Suppressor macrophage (primary cell): ENCODE measurements around the gene ABCA13.
A peak's percentile ranks its signal among the peaks of the same experiment; 100 is the strongest.

Experiments
- DNase-seq, 4 experiments: peaks; one replicate each; pipeline ENCODE4 v3.0.0-alpha.2; 2020 to 2022

The ABCA13 gene

DNA sequence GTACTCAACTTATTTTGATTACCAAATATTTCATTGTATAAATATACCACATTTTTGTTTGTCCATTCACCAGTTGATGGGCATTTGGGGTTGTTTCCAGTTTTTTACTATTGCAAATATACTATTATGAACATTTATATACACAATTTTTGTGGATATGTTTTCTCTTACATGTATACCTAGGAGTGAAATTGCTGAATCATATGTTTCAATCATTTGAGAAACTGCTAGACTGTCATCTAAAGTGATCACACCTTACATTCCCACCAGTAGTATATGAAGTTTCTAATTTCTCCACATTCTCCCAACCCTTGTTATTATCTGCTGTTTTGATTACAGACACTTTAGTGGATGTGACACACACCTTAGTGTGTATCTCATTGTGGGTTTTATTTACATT, 257.9 kb downstream of the ABCA13 start:
- no peak for DNase-seq

DNA sequence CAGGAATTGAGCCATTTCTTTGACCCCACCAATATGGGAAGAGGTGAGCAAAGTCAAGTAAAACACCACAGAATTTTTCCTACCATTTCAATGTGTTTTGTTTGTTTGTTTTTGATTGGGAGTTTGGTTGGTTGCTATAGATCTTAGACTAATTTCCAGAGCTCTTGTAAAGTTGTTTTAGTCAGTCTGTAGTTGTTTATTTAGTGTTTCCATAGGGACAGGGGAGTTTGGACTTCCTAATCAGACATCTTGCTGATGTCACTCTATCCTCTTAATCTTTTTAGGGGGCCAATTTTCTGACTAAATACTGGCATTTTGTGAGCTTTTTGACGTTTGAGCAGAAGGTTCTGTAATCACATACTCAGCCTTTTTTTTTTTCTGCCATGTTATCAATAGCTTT, 266.9 kb downstream of the ABCA13 start:
- peak in 1 of 4 experiments; percentile 11 for DNase-seq

DNA sequence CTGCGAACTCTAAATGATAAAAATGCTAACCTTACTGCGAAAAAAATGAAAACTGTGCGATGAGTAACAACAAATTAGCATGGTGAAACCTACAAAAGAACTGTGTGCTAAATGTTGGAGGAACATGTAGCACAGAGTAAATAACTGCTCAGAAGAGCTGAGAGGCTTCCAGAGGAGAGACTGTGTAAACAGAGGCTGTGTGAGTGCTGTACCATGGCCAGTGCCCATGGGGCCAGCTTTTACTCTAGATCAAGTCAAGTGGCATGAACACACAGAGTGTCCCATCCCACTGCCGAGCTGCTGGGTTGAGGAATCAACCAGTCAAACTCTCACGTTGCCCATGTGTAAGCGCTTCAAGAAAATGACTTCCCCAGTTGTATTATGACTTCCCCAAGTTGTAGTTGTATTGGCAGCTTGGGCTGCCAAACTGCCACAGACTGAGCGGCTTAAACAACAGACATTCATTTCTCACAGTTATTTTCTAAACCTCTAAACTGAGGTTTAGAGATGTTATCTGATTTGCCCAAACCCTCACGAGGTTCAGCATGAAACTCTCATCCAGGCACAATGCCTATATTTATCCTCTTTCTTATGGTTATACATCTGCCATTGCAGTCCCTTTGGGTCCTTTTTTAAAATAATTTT, 270.7 kb downstream of the ABCA13 start:
- DNase-seq = no peak

DNA sequence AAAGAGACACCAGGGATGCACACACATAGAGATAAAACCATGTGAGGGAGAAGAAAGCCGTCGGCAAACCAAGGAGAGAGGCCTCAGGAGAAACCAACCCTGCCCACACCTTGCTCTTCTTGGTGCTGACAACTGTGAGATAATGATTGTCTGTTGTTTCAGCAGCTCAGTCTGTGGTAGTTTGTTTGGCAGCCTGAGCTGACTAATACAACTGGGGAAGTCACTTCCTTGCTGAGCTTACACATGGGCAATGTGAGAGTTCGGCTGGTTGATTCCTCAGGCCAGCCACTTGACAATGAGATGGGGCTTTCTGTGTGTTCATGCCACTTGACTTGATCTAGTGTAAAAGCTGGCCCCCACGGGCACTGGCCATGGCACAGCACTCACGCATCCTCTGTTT, 271.8 kb downstream of the ABCA13 start:
- DNase-seq = no peak

DNA sequence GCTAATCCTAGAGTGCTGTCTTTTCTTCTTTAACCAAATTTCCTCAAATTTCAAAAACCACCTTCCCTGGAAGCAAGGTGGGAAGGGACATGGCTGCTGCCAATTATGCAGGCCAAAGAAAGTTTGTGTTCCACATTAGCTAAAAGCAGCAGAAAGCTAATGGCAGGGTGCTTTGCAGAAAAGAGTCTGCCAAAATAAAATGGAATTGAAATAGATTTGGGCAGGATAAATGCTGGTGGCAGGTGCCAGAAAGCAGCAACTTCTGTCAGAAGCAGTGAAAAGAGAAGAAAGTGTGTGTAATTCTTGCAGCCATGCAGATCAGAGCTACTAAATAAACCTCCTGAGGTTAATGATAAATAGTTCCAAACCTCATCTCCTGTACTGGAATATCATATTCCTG, 275.5 kb downstream of the ABCA13 start:
- no peak for DNase-seq

DNA sequence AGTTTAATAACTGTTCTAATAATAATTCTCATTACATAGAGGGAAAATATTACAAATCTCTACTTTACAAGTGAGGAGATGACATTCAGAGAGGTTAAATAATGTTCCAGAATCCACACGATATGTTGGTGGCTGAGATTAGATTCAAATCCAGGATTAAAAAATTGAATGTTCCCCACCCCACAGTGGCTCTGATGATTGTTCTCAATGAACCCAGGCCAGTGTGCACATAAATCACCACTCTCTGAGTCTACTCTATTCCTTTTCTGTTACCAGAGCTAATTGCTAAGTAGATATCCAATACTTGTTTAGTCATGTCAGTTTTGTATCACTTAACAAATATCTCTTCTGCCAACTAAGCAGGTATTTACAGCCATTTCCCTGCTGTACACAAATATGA, 281.0 kb downstream of the ABCA13 start:
- DNase-seq = no peak

DNA sequence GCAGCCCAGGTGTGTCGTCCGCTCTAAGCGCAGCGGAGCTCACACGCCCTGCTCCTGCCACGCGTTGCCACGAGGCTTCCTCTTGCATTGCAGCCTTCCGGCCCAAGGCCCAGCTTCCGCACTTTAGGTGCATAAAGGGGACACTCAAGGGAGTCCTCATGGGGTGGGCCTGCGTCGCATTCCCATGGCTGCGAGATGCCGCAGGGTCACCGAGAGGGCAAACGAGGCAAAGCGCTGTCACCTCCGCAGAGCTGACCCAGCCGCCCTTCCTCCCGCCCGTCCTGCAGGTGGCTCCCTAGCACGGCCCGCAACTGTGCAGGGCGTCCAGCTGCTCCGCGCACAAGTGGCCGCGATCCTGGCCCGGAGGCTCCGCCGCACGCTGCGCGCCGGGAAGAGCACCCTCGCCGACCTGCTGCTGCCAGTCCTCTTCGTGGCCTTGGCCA, 283.5 kb downstream of the ABCA13 start:
- no peak for DNase-seq

DNA sequence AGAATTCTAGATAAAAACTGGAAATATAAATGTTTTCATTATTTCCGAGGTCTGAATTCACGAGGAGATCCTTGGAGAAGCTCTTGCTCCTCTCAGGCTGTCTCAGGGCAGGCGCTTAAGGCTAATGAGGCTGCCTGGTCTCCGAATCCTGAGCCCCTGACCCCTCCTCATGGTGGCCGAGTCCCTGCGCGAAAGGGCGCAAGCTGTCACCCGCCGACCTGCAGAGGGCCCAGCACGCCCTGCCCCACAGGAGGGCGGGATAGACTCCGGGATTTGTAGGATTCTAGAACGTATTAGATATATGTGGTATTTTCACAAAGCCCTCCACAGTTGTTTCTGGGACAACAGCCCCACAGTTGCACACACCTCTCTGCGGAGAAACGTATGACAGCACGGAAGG, 284.1 kb downstream of the ABCA13 start:
- no peak for DNase-seq

DNA sequence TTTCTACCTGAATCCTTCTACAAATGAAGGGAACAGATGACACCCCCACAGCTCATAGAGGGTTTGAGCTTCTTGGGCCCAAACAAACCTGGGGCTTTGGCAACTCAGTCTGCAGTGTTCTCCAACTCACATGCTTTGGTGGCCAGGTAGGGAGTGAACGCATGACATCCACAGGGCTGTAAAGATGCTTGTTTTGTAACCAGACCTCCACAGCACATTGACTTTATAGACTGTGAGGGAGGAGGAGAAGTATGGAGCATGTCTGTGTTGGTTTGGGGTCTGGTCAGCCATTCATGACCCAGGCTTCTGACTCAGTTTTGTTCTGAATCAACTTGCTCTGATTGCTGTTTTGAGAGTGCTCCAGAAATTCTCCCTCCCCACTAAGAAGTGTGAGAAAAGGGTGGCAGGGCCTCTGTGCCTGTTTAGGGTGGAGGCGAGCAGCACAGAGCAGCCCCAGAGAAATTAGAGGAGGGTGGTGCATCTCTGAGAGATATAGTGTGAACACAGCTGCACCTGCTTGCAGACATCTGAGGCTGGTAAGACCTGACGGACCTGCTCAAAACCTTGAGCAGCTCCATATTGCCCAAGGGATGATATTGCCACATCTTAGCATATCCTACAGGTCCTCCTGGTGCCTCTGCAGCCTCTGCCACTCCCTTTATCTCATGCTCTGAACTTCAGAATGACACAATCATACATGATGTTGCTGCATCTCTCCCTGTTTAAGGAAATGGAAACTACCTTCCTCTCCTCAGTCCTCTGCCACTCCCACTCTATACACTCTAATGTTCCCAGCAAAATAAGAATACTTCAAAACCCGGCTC, 287.7 kb downstream of the ABCA13 start:
- peak in 3 of 4 experiments; percentile 16 to 30 (median 22) for DNase-seq

DNA sequence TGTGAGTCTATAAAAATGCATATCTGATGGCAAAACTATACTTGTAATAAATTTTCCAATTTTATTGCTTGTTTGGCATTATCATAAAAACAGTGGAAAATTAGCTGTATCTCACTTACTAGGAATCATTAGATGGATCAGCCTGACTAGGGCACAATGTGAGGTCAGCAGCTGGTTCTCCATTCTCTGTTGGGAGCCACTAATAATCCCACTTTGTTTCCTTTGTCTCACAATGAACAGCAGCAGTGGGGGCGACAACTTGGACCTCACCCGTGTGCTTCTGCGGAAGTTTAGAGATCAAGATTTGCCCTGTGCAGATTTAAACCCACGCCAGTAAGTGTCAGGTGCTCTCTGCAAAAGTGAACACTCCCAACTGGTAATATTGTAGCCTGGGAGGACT, 295.5 kb downstream of the ABCA13 start:
- no peak for DNase-seq

DNA sequence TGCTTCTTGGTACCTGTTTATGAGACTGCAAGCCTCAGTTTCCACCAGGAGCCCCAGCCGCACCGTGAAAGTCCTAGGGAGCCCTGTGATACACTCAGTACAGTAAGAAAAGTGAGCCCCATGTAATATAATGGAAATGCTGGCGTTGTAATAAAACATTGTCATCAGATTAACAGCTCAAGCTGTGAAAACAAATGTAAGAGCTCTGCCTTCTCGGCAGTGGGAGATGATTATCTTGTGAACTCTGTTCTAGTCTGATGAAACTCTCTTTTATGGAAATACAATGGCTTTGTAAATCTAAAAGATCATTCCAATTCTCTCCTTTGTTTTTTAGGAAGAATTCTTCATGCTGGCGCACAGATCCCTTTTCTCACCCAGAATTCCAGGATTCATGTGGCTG, 299.9 kb downstream of the ABCA13 start:
- DNase-seq = no peak

DNA sequence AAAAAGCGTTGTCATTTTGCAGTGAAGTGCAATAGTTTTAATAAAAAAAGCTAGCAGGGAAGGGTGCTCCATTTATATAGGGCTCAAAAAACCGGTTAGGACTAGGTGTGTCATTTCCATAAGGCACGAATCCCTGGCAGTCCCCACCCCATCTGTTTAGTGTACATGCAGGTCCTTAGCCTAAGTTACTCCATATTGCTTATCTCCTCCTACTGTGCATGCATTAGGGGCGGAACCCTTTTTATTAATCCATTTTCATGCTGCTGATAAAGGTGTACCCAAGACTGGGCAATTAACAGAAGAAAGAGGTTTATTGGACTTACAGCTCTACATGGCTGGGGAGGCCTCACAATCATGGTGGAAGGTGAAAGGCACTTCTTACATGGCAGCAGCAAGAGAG, 301.4 kb downstream of the ABCA13 start:
- no peak for DNase-seq

DNA sequence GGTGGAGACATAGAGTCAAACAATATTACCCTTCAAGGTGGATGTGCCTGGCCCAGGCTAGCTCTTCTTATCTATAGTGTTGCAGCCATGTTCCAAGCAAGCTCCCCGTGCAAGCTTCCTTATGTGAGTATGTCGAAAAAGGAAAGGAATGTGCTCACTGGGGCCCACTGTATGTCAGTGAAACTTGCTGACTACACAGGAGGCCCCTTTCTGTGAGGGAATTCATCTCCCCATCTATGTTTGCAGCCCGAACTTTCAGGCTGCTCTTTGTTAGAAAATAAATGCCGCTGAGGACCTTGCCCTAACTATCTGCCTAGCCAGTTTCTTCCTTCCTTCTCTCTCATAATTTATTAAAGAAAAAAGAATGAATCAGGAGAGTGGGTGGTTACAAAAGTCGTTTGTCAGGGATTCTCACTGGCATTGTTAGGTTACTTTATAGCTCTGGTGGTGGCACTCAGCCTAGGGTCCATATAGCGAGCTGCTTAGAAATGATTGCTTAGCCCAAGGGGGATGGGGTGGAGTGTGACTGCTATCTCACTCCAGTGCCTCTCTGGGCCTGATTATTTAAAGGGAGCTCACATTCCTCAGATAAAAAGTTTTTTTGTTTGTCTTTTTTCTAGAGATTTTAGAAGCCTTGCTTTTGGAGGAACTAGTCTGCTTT, 302.1 kb downstream of the ABCA13 start:
- DNase-seq = no peak

DNA sequence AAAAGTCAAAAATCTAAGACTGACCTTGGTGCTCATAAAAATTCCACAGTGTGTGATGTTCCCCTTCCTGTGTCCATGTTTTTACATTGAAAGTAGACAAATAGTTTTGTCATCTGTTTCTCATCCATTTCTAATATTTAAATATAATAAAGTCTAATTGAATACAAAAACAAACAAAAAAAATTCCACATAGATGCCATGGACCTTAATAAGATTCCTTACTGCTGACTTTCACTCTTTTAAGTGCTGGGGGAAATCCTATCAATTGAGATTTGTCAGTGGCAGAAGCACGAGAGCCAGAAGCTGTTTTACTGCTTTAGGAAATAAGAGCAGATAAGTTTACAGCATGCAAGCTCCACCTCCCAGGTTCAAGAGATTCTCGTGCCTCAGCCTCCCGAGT, 310.0 kb downstream of the ABCA13 start:
- DNase-seq = no peak

DNA sequence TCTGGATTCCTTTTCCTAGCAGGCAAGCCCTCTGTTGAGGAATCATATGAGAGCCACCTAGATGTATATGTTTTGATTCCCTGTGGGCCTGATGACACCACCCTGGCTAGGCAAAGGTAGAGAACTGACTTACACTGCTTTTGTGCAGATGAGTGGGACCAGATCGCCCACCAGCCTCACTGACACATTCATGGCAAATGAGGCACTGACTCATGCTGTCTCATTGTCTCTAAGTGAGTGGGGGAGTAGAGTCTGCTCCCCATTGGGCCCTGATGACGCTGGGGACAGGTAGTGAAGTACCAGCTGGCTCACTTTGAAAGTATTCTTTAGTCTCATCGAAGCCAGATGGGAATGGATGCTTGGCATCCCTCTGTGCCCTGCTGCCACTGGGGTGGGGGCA, 326.3 kb downstream of the ABCA13 start:
- no peak for DNase-seq

DNA sequence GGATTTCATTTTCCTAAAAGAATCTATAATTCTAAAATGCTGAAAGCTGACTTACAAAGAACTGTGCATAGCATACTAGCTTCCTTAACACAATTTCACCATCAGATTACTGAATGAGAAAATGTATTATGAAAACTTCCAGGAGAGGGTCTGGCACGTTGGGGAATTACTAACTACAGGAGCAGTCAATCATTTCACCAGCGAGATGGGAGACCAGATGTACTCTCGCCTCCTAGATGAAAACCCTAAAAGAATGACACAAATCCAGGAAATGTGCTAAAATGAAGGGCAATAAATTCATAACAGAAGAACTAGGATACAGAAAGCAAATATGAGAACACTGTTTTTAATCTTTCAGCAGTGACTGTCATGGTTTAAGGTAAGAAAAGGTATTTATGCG, 330.8 kb downstream of the ABCA13 start:
- no peak for DNase-seq

DNA sequence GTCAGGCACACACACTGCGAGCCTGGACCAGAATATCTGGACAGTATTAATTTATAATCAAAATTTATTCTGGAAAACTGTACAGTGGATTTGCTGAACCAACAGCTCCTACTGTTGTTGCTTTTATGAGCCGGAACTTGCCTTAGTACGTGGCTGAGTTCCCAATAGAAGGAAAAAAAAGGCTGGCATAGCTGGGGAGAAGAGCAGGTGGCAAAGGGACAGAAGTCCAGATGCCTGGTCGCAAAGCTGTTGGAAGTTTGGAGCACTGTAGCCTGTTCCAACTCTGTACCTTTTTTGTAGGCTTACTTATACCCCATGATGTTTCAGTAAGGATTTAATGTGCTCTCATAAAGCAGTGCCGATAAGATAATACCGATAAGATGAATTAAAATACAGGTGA, 333.8 kb downstream of the ABCA13 start:
- DNase-seq = no peak

DNA sequence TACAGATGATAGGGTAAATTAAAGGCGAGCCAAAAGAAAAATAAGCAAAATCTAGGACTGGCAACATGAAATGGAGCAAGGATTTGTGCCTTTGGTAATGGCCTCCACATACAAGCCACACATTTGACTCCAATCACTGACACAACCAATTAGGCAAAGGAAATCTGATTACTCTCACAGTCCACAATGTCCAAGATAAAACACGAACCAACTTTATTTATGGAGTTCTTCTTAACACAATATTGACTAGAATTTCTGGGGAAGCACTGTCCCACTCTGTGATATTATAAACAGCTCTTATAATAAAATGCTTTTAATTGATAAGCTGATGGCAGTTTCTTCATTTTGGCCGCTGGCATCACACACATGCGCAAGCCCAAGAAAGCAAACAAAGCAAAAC, 334.2 kb downstream of the ABCA13 start:
- no peak for DNase-seq

DNA sequence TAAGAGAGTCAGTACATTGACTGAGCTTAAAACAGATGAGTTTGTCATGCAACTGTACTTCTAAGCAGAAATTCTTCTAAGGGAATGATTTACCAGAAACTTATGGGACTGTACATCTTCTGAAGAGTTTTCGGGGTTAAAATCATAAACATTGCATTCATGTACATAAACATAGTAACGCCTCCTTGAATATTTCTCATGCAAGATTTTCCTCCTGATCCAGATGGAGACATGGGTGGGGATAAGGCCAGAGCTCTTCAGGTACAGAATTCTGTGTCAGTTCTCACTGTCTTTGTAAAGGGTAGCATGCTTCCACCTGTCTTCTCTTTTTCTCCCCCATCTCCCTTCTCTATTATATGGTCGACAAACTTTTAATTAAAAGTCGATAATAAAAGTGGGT, 335.3 kb downstream of the ABCA13 start:
- no peak for DNase-seq

DNA sequence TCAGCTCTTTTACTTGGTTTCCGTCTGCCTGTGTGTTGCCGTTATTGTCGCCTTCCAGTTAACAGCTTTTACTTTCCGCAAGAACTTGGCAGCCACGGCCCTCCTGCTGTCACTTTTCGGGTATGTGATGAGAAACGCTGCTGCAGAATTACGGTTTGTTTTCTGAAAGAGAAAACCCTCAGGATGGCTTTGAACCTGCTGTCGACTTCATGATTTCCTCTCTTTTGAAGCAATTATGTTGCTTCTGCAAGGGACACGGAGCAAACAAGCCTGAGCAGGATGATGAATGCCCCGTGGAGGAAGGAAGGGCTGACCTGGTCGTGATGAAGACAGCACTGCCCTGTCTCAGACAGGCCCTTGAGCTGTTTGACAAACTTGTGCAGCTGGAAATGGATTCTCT, 339.8 kb downstream of the ABCA13 start:
- no peak for DNase-seq

DNA sequence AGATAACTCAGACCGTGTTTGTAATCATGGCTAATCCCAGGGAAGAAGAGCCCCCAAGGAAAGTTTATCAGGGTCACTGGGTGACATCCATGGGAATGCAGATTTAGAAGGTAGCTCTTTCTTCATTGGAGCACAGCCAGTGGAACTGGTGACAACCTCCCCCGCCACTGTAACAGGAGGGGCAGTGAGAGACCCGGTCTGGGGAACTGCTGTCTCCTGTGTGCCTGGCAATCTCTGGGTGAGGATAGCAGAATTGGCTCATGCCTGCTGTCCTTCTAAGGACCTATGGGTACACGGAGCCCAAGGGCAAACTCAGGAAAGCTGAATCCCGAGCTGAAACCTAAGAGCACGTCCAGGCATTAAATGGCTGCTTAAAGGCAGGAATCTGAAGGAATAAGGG, 341.6 kb downstream of the ABCA13 start:
- DNase-seq = no peak

DNA sequence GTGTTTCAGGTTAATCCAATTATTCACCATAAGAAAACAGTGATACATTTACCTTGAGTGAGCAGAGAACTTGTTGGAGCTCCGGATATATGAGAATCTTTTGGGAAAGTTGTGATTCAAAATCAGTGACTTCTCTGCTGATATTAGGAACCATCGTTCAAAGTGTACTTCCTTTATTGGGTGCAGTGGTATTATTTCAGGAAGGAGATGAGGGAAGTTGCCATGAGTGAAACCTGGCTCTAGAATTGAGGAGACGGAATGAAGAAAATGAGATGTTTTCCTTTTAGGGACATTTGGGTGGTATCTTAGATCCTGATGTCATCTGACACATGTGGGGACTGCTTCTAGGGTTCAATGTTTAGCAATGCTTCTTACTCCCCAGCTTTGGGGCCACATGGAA, 343.9 kb downstream of the ABCA13 start:
- DNase-seq = peak; percentile 21 to 65 (median 42)

DNA sequence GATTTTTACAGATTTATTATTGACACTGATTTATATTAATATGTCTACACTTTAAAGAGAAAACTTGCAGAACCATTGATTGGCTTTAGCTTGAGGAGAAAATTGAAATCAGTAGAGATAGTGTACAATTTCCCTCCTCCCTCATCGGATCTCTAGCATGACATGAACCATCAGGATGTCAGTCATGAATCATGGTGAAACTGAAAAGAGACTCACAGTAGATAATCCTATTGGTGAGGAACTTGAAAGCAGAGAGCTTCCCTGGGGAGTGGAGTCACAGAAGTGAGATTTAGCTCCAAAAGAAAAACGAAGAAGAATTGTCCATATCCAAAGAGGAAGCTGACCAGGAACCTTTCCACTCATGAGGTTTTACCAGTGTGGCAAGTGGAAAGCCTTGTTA, 346.8 kb downstream of the ABCA13 start:
- peak in 2 of 4 experiments; percentile 3 to 5 for DNase-seq

DNA sequence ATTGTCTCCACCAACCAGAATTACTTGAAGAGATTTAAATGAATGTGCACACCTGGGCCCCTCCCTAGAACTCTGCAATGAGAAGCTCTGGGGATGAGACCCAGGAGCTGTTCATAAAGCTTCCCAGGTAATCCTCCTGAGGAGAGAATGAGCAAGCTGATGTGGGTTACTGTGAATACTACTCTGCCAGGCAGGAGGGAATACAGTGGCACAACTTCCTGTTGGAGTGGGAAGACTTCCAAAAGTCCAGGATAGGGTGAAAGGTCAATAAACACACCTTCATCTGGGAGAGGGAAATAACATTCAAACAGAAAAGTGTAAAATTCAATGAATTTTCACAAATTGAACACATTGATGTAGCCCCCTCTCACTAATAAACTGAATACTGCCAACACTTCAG, 351.4 kb downstream of the ABCA13 start:
- DNase-seq = no peak
